IMR-90 (cell line): Measurements from ENCODE around the gene KRR1. TPM values are rescaled to one million over a fixed set of nuclear protein-coding genes. Genes with fewer than 3 reads are reported as not detected.

Experiments used
- ATAC-seq: fragments of 200-7000 bp; cut with Tn5 transposase; 2 replicates; pipeline ENCODE4 v1.9.1; 2020; ENCODE audit warnings: low read depth, mild to moderate bottlenecking, moderate library complexity
- BruUV-seq: library from RNA; stranded (reverse); fragments of 400-500 nt; replicated peaks from 2 replicates; lab custom pipeline; 2021; lab: Mats Ljungman, UMichigan
- CTCF ChIA-PET: fragments of 300-600 bp; formaldehyde crosslinking; extraction: SDS; loops from one replicate; lab custom pipeline; 2021; ENCODE audit warnings: antibody characterized with exemption; lab: Yijun Ruan, JAX
- POLR2A ChIA-PET: fragments of 300-600 bp; sonication (Branson Sonifier 250); formaldehyde crosslinking; loops from one replicate; lab custom pipeline; 2022; ENCODE audit warnings: antibody characterized with exemption; ENCODE audit not compliant: unreplicated experiment; lab: Charles Lee
- DNase-seq: peaks from one replicate; pipeline ENCODE4 v3.0.0; 2013
- H2AFZ ChIP-seq: replicated peaks from 2 replicates; pipeline ENCODE3; 2013; ENCODE audit warnings: low read length, mild to moderate bottlenecking; ENCODE audit not compliant: poor library complexity
- H2AK5ac ChIP-seq: 2 replicates; pipeline ENCODE4 v1.6.1; 2013; ENCODE audit warnings: low read depth, low read length, inconsistent platforms
- H2AK9ac ChIP-seq: replicated peaks from 2 replicates; pipeline ENCODE3; 2013; ENCODE audit warnings: mild to moderate bottlenecking, low read depth, low read length, moderate library complexity; ENCODE audit not compliant: poor library complexity
- H2BK120ac ChIP-seq: 2 replicates; pipeline ENCODE4 v1.6.1; 2013; ENCODE audit warnings: low read depth, low read length, inconsistent platforms
- H2BK15ac ChIP-seq: 3 replicates; pipeline ENCODE4 v1.6.1; 2013; ENCODE audit warnings: low read depth, low read length, inconsistent platforms
- H2BK20ac ChIP-seq: 2 replicates; pipeline ENCODE4 v1.6.1; 2013; ENCODE audit warnings: low read depth, mild to moderate bottlenecking, inconsistent platforms, low read length, moderate library complexity
- H2BK5ac ChIP-seq: 2 replicates; pipeline ENCODE4 v1.6.1; 2013; ENCODE audit warnings: mild to moderate bottlenecking, low read depth, low read length, inconsistent platforms; ENCODE audit not compliant: poor library complexity, severe bottlenecking
- H3K14ac ChIP-seq: replicated peaks from 2 replicates; pipeline ENCODE4 v1.6.1; 2013; ENCODE audit warnings: low read depth, low read length, inconsistent platforms
- H3K18ac ChIP-seq: 2 replicates; pipeline ENCODE4 v1.6.1; 2013; ENCODE audit warnings: low read depth, low read length, control low read depth
- H3K23ac ChIP-seq: 2 replicates; pipeline ENCODE4 v1.6.1; 2013; ENCODE audit warnings: low read depth, low read length, inconsistent platforms
- H3K27ac ChIP-seq: 2 replicates; pipeline ENCODE4 v1.5.1; 2013; ENCODE audit warnings: mild to moderate bottlenecking, control low read depth, low read length; ENCODE audit not compliant: insufficient read depth
- H3K27me3 ChIP-seq: 2 replicates; pipeline ENCODE4 v1.6.1; 2013; ENCODE audit warnings: low read length; ENCODE audit not compliant: control insufficient read depth, insufficient read depth
- H3K36me3 ChIP-seq: 2 replicates; pipeline ENCODE4 v1.6.1; 2013; ENCODE audit warnings: low read length, mixed read lengths; ENCODE audit not compliant: control insufficient read depth, insufficient read depth
- H3K4ac ChIP-seq: 2 replicates; pipeline ENCODE4 v1.6.1; 2013; ENCODE audit warnings: low read depth, low read length, inconsistent platforms
- H3K4me1 ChIP-seq: 2 replicates; pipeline ENCODE4 v1.6.1; 2013; ENCODE audit warnings: low read length, mixed read lengths; ENCODE audit not compliant: control insufficient read depth, insufficient read depth
- H3K4me2 ChIP-seq: 2 replicates; pipeline ENCODE4 v1.6.1; 2013; ENCODE audit warnings: low read depth, mild to moderate bottlenecking, control low read depth, low read length, moderate library complexity
- H3K4me3 ChIP-seq: 2 replicates; pipeline ENCODE4 v1.5.1; 2013; ENCODE audit warnings: low read depth, mild to moderate bottlenecking, control low read depth, low read length, moderate library complexity; ENCODE audit not compliant: insufficient read depth
- H3K56ac ChIP-seq: 2 replicates; pipeline ENCODE4 v1.6.1; 2013; ENCODE audit warnings: low read length, inconsistent platforms; ENCODE audit not compliant: insufficient read depth; ENCODE audit errors: extremely low read depth
- H3K79me1 ChIP-seq, 2 experiments: 2 replicates each; pipeline ENCODE4 v1.6.1; 2013; ENCODE audit warnings: low read length in 2 of 2, inconsistent platforms in 1 of 2, low read depth in 1 of 2
- H3K9ac ChIP-seq: 2 replicates; pipeline ENCODE4 v1.6.1; 2013; ENCODE audit warnings: low read depth, low read length, control low read depth
- H3K9me1 ChIP-seq: 2 replicates; pipeline ENCODE4 v1.6.1; 2013; ENCODE audit warnings: low read length, inconsistent platforms; ENCODE audit not compliant: insufficient read depth
- H3K9me3 ChIP-seq: 2 replicates; pipeline ENCODE4 v1.6.1; 2013; ENCODE audit warnings: low read length; ENCODE audit not compliant: control insufficient read depth, insufficient read depth
- H4K20me1 ChIP-seq: 2 replicates; pipeline ENCODE4 v1.6.1; 2013; ENCODE audit warnings: low read length, inconsistent platforms; ENCODE audit not compliant: insufficient read depth
- H4K5ac ChIP-seq: 2 replicates; pipeline ENCODE4 v1.6.1; 2013; ENCODE audit warnings: mild to moderate bottlenecking, low read depth, low read length, control low read depth
- H4K8ac ChIP-seq, 2 experiments: 2 replicates each; pipeline ENCODE4 v1.6.1; 2013; ENCODE audit warnings: low read depth in 2 of 2, low read length in 2 of 2, control low read depth in 1 of 2, inconsistent platforms in 1 of 2
- H4K91ac ChIP-seq: 2 replicates; pipeline ENCODE4 v1.6.1; 2013; ENCODE audit warnings: low read depth, low read length, inconsistent platforms; ENCODE audit not compliant: insufficient read depth
- POLR2A ChIP-seq: IDR thresholded peaks from 2 replicates; pipeline ENCODE4 v1.6.1; 2012; ENCODE audit warnings: mild to moderate bottlenecking, low read depth, low read length
- RFX5 ChIP-seq: IDR thresholded peaks from 2 replicates; pipeline ENCODE4 v1.8.0; 2012; ENCODE audit warnings: low read depth, mild to moderate bottlenecking, low read length, moderate library complexity
- WGBS, 2 experiments: methylation state at CpG; one replicate each; pipeline versions ENCODE4 v1.1.5 to v1.1.7; 2013; ENCODE audit warnings: missing lambda C conversion rate in 2 of 2; ENCODE audit not compliant: insufficient read length in 1 of 2; ENCODE audit errors: extremely low coverage in 2 of 2; 5-methylcytosine and 5-hydroxymethylcytosine counted together
- dilution Hi-C: fragments of 300-500 bp; cut with HindIII; formaldehyde crosslinking; loops from one replicate; pipeline ENCODE4 v1.14.3; 2018; ENCODE audit warnings: low sequenced_read_pairs; ENCODE audit not compliant: unreplicated experiment
- in situ Hi-C: fragments of 300-500 bp; cut with MboI; formaldehyde crosslinking; loops from 3 replicates; pipeline ENCODE4 v1.14.3; 2019; ENCODE audit warnings: low sequenced_read_pairs, inconsistent platforms, mixed read lengths
- intact Hi-C: fragments of 100-400 bp; cut with micrococcal nuclease; formaldehyde crosslinking; loops from 2 replicates; pipeline ENCODE4 v1.10.0; 2022
- polyA plus RNA-seq, 3 experiments: library from polyadenylated mRNA; depleted of rRNA; stranded (reverse); fragments of >200 nt; gene quantifications; 2 replicates each; pipeline ENCODE4 v1.2.3, GENCODE V29; 2012; ENCODE audit warnings: low replicate concordance in 1 of 3
- total RNA-seq: library from RNA; depleted of rRNA; stranded (reverse); fragments of >200 nt; gene quantifications from 2 replicates; pipeline ENCODE4 v1.2.3, GENCODE V29; 2012

Gene KRR1
- total and polyA plus RNA-seq, 2 of the 4 experiments (the other 2 are of a cell fraction) = 18.3 to 31.4 TPM

GRCh38 chr12:75455839-75456238, 55.6 kb downstream of the KRR1 start:
- ChIA-PET CTCF (interaction anchor here (1.0 kb wide), 1 partner anchor 64 kb away, joined by 4 read pairs; no protein-coding TSS in a partner anchor), POLR2A (no interaction called here)
- BruUV-seq = no TSS peak

More at GRCh38 chr12:75455839-75456238, 55.6 kb downstream of the KRR1 start:
- no peak overlapping the region for H3K4me2 ChIP-seq
- no peak overlapping the region for H3K27ac ChIP-seq
- DNase-seq = no peak
- no peaks in the 10 kb centered on the region for H3K27me3 ChIP-seq
- H3K23ac ChIP-seq = no peak overlapping the region
- no peak overlapping the region for H2AK9ac ChIP-seq
- no peaks in the 10 kb centered on the region; the same call in 1 of the 2 replicates for H3K9me1 ChIP-seq
- H2BK120ac ChIP-seq = no peak overlapping the region
- no peak overlapping the region for H3K4ac ChIP-seq
- no peak overlapping the region for H3K4me3 ChIP-seq
- peaks cover 4% of the 10 kb centered on the region; the same call in 1 of the 2 replicates for H3K9me3 ChIP-seq
- no peak overlapping the region for H4K5ac ChIP-seq
- dilution Hi-C loops = no loop called here
- H2AFZ ChIP-seq = no peak overlapping the region
- H3K56ac ChIP-seq = no peak overlapping the region
- no peak for ATAC-seq
- TF ChIP-seq POLR2A = no peak
- no peak for TF ChIP-seq RFX5
- no peak overlapping the region for H2AK5ac ChIP-seq
- H2BK20ac ChIP-seq = no peak overlapping the region
- H3K4me1 ChIP-seq = no peaks in the 10 kb centered on the region
- H3K36me3 ChIP-seq = no peaks in the 10 kb centered on the region
- no peak overlapping the region for H3K9ac ChIP-seq
- in situ Hi-C loops = no loop called here
- H2BK5ac ChIP-seq = no peak overlapping the region
- no peak overlapping the region for H3K18ac ChIP-seq
- no peaks in the 10 kb centered on the region for H4K20me1 ChIP-seq
- WGBS, 2 experiments = no CpG with 5 or more reads among the region's 5 CpGs
- intact Hi-C loops = no loop called here
- no peak overlapping the region for H2BK15ac ChIP-seq
- H4K8ac ChIP-seq = no peak overlapping the region
- H3K79me1 ChIP-seq = no peaks in the 10 kb centered on the region
- no peak overlapping the region for H4K91ac ChIP-seq
- no peak overlapping the region for H3K14ac ChIP-seq
